SK-N-MC (cell line): Measurements from ENCODE around the gene SOD3.

Experiments used
- EZH2 ChIP-seq: fragments of 200-600 bp; sonication (generic); IDR thresholded peaks from one replicate; pipeline ENCODE4 v1.6.1; 2017; ENCODE audit warnings: antibody characterized with exemption
- FOXP2 ChIP-seq: optimal IDR thresholded peaks from 2 replicates; pipeline ENCODE3; 2011; ENCODE audit warnings: mild to moderate bottlenecking, moderate library complexity; ENCODE audit not compliant: insufficient read depth; ENCODE audit errors: extremely low read length, control extremely low read depth
- POLR2AphosphoS5 ChIP-seq: IDR thresholded peaks from 2 replicates; pipeline ENCODE4 v1.6.1; 2012; ENCODE audit warnings: mild to moderate bottlenecking, low read depth, low read length, borderline replicate concordance

DNA sequence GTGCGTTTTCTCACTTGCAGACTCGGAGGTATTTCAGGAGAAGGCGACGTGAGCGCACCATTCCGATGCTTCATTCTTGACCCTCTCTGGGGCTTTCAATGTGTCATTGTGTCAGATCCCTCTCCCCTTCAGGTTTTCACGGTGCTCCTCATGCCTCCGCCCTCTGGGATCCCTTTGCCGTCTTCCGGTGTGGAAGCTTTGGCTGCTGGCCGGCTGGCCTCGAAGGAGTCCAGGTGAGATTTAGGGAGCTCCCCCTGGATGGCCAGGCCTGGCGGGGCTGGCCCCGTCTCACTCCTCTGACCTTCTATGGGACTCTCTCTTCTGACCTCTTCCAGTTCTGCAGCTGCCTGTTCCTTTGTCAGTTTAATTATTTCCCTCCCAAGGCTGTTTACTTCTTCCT lies 12.9 kb downstream of the SOD3 start:
- TF ChIP-seq EZH2 (no peak), POLR2AphosphoS5 (no peak), FOXP2 (no peak)
